Skin epidermis (tissue), 12 donors: ENCODE measurements around the gene PRDM8.
"Not testable (repeated sequence)": the region's sequence is repeated elsewhere in the genome, so short reads cannot be mapped to it uniquely, and the experiment has no call there.

Experiments used
- H3K27ac ChIP-seq, 21 experiments: fragments of 200-600 bp; sonication (generic) in 11 of 21; one replicate each; pipeline ENCODE4 v1.5.0; 2020; ENCODE audit warnings: mild to moderate bottlenecking in 3 of 21, inconsistent platforms in 2 of 21, moderate library complexity in 2 of 21
- H3K4me3 ChIP-seq, 7 experiments: fragments of 200-600 bp; sonication (generic) in 2 of 7; one replicate each; pipeline ENCODE4 v1.5.0; 2020; ENCODE audit warnings: inconsistent platforms in 2 of 7, mild to moderate bottlenecking in 2 of 7, moderate library complexity in 1 of 7

PRDM8 gene

DNA sequence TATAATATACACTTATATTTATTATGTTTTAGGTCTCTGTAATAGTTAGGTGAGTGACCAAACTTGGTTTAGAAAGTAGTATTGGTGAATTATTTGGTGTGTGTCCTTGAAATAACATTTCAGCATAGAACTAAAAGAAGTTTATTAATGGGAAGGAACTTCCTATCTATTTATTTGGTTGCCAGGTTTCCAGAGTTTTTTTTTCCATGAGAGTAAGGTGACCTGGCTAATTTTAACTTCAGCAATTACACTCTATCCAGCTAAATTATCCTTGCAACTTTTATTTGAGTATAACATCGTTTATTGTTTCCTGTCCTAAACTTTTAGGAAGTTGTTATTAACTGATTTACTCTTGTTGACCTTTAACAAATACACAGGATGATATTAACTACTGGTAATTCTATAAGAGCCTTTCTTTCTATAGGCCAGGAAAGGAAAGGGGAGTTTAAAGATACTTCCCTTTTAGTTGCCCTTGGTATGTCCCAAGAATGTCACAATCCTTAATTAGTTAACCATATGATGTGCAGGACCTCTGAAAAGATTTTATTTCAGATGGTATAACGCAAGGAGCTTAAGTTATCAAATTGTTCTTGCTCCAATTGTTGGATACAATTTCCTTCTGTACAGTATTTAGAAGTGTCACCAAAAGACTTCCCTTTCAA lies 18.9 kb downstream of the PRDM8 start:
- H3K27ac ChIP-seq, result no peak overlapping the region
- H3K4me3 ChIP-seq, result no peak overlapping the region

DNA sequence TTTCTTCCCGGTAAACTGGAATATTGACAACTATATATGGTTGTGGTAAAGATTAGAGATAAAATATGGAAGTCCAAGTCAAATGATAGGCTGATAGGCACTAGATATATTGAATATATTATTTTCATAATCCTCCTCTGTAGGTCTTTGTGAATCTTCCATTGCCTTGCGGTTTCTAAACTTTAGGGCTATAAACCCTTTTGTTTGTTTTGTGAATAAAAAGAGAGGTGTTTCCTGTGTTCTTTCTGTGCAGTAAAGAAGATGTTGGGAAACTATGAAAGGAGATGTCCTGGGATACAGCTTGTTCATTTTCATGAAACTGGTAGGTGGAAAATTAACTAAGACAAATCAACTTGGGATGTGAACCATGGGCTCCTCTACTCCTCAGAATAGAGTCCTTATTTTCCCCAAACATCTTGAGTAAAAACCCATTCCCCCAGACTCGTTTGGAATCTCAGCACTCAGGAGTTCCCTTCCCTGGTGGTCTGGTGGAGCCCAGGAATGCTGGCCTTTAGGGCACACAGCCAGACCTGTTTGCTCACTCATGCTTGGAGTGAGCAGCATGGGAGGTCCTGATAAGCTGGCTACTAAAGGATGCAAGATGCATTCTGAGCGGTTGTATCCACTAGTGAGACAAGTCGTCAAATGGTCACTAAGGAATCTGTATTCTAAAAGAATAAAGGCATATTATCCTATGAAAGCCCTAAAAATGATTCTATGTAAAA lies 22.2 kb downstream of the PRDM8 start:
- H3K27ac ChIP-seq, result no peak overlapping the region

DNA sequence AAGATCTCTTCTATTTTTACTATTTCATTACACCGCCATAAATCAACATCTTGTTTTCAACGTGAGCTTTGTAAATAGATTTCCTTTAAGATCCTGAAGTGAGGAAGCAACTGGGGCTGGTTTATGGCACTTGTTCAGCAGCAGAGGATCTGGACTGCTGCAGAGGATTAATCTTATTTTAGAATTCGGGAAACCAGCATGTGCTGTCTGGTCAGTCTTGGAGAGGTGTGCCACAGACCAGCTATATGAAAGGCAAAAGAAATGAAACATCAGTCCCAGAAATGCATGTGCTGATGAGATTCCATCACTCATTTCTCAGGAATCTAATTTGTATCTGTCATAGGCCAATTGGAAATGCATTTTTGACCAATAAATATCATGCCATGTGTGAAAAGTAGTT lies 23.4 kb downstream of the PRDM8 start:
- no peak overlapping the region for H3K4me3 ChIP-seq

More for the DNA sequence above, 22.2 kb downstream of the PRDM8 start:
- no peak overlapping the region for H3K4me3 ChIP-seq

DNA sequence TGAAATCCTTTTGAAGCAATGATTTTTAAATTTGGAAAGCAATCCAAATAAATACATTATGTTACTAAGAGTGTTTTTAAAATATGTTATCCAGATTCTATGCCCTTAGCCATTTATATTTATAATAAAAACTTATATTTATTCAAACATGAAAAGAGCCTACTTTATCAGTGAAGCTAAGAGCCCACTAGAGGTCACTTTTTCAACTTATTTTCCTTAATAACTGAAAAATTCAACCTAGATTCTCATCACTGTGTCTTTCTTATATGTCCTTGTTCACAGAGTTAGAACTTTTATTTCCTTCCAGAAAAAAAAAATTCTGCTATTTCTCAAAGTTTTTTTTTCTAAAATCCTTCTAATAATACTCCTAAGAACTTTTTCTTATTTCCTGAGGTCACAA lies 23.9 kb downstream of the PRDM8 start:
- H3K27ac ChIP-seq, result no peak overlapping the region
- no peak overlapping the region for H3K4me3 ChIP-seq

More for the DNA sequence above, 23.4 kb downstream of the PRDM8 start:
- H3K27ac ChIP-seq, result no peak overlapping the region

DNA sequence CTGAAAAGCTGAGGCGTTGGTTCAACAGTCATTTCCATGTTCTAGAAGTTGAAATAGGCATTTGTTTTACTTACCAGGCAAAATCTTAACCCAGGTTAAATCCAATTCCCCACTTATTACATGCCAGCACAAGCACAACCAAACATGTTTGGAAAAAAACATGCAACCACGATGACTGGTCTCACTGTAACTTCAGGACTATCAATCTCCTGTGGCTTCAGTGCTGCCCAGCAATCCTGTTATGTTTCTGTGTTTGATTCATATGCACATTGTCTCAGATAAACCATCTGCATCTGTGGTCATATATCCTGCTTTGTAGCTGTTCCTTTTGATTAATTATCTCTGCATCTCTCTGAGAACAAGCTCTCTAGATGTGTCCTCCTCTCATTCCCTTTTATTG lies 28.3 kb downstream of the PRDM8 start:
- no peak overlapping the region for H3K27ac ChIP-seq

DNA sequence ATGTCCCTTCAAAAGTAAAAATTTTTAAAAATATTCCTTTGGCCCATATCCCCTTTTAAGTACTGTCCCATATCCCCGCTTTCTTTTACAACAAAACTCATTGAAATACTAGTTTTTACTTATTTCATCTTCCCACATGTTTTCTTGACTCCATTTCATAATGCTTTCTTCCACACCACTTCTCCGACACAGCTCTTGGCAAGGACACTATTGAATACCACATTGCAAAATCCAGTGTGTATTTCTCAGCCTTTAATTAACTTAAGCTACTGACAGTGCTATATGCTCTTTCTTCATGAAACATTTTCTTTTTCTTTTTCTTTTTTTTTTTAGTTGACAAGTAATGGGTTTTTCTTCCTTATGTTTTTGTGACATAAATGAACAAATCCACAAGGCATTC lies 28.8 kb downstream of the PRDM8 start:
- Histone ChIP-seq H3K4me3 (no peak overlapping the region), H3K27ac (no peak overlapping the region)

More for the DNA sequence above, 28.3 kb downstream of the PRDM8 start:
- H3K4me3 ChIP-seq, result no peak overlapping the region

DNA sequence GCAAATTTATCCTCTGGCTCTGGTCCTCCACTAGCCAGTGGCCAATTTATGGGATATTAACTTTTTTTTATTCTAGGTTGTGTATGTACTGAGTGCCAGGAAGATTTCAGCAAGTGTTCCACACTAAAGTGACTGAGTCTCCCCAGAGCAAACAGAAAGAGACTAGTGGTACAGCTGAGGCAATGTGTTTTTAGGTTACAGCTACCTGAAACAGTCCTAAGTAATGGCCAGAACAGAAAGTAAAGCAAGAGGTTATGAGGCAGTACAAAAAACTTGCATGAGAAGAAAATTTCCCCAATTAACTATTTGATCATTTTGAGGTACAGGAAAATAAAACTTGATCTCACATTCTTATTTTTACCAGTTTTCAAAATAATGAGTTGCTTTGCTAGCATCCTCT lies 31.2 kb downstream of the PRDM8 start:
- Histone ChIP-seq H3K4me3 (no peak overlapping the region), H3K27ac (no peak overlapping the region)

DNA sequence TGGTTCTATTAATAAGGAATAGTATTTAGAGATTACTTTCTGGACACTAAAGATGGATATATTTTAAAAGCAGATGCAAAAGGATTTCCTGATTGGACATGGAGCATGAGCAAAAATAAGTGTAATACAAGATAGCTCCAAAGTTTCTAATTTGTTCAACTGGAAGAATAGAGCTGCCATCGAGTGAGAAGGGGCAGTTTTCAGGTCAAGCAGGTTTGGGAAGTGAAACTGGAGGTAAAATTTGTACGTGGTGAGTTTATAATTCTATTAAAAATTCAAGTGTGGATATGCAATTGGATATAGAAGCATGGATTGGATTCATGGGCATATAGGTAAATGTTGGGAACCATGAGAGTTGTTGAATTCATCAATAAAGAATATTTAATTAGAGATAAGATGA lies 31.8 kb downstream of the PRDM8 start:
- Histone ChIP-seq H3K27ac (no peak overlapping the region), H3K4me3 (no peak overlapping the region)

DNA sequence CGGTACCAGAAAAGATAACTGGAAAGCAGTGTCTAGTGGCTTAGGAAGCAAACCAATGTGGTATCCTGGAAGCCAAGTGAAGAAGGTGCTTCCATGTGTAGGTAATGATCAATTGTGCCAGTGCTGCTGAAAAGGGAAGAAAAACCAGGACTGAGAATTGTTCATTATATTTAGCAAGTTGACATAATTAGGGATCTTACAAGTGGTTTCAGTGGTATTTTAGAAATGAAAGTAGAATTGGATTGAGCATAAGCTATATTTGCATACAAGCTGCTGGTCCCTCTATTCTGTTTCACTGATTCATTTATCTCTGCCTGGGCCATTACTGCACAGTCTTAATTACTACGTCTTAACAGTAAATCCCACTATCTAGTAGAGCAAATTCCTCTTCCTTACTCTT lies 32.3 kb downstream of the PRDM8 start:
- H3K4me3 ChIP-seq, result no peak overlapping the region
- H3K27ac ChIP-seq, result no peak overlapping the region

DNA sequence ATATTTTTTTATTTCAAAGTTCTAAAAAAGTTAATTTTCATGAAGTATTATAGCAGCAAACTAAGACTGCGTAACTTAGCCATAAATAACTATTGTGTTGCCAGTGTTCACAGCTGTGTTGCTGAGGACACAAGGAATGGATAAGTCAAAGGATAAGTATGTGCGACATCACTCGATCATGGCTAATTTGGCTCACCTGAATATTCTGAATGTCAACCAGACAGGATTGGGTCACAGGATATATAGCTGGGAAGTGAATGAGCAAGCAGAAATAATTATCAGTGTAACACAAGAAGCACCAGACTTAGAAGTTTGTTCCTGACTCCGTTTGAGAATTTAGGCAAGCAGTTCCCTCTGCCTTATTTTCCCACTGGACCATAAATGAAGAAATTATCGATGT lies 33.9 kb downstream of the PRDM8 start:
- Histone ChIP-seq H3K4me3 (no peak overlapping the region), H3K27ac (no peak overlapping the region)

DNA sequence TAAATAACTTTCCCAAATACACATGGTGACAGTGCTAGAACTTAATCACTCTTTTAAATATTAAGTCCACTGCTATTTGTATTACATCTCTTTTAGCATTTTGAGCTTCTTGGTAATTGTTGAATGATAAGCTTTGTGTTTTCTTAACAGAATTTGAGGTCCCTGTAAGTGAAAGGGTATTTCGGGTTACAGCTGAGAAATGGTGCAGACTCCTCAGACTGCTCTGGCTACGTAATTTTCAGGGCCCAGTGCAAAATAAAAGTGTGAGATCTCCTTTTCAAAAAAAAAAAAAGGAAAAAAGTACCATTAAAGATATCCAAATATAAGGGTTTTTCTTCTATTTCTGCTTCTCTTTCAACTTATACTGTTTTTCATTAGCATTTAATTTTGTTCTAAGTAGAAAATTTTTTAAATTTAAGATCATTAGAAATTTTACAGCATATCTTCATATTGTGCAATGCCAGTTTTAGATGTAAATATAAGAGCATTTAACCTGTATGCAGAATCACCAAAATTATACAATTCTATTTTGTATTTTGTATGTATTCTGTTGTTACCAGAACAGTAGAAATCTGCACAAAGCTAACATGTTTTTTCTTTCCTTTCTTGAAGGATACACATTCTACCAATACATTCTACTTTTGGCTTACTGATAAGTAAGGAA lies 35.5 kb downstream of the PRDM8 start:
- Histone ChIP-seq H3K27ac (no peak overlapping the region), H3K4me3 (no peak overlapping the region)

DNA sequence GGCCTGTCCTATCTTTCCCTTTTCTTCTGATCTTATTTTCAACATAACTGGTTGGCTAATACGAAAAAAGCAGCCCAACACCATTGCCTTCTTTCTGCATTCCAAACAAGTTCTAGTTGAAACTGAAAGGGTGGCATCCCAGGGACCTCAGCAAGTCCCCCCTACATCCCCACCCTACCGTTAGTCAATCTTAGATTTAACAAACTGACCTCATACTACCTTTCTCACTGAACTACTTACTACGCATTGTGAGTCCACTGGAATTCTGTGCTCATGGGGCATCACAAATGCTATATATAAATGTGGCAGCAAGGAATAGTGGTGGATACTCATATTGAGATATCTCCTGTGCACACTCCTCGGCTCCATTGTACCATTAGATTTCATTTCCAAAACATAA lies 36.1 kb downstream of the PRDM8 start:
- H3K27ac ChIP-seq, result no peak overlapping the region
- H3K4me3 ChIP-seq, result no peak overlapping the region

DNA sequence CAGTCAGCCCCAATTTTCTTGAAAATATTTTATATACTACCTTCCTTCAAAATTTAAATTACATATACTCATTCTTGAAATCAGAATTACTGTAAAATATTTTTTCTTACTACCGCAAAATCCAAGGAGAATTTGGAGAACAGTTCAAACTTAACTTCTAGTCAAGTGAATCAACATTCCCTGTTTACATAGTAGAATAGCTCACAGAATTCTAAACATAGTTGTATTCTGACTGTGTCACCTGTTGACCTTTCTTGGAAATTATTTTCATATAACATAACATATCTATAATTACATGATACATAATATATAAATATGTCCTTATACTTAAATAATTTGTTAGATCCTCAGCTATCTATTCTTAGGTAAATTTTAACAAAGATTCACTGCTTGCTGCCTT lies 38.1 kb downstream of the PRDM8 start:
- no peak overlapping the region for H3K27ac ChIP-seq
- no peak overlapping the region for H3K4me3 ChIP-seq

DNA sequence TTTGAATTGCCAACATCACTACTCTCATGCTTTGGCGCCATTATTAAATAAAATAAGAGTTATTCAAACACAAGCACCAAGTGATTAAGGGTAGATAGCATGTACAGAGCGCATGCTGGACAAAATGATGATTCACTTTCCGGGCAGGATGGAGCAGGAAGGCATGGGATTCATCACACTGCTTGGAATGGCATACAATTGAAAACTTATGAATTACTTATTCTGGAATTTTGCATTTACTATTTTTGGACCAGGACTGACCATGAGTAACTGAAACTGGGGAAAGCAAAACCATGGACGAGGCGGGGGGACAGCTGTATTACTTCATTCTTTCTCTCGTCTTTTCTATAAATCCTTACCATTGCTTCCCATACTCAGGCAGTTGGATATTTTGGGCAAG lies 40.7 kb downstream of the PRDM8 start:
- Histone ChIP-seq H3K4me3 (no peak overlapping the region), H3K27ac (peak overlapping the region in 4 of 21 experiments; percentile 15 to 73 (median 41))

DNA sequence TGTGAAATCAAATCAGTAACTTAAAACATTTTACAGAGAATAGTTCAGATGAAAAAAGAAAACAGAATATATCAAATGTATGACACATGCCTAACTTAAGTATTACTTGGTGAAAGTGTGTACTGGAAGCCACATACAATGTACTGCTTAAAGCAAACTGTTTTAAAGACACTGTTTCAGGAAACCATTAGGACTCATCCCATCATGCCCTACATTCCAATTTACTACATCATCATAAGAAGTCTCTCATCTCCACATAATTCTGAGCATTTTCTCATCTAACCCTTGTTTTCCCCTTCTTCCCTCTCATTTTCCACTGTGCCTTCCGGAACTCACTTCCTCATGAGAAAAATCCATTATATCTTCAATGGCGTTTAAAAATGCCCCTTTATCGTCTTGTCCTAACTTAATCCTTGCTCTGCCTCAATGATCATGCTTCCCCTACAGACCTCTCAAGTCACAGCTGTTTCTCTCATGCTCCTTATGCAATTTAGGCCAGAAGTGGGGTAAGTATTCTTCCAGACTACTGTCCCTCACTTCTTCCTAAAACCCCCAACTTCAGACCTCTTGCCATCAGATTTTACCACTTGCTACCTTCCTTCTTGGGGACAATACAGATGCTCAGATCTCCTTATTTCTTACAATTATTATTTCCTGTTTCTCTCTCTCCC lies 42.3 kb downstream of the PRDM8 start:
- Histone ChIP-seq H3K27ac (no peak overlapping the region), H3K4me3 (no peak overlapping the region)

DNA sequence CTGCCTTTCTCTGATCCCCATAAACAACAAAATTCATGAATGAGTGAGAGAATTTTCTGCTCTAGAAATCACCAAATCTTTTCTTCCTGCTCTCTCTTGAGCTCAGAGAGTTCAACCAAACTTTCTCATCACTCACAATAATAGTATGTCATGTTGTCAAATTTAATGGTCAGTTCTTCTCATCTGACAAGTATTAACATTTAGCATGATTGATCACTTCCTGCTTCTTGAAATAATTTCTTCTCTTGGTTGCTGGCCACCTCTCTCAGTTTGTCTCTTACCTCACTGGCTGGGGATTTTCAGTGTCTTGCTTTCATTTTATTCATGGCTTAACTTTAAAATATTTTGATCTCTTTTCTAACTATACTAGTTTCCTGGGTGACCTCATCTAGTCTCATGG lies 43.7 kb downstream of the PRDM8 start:
- Histone ChIP-seq H3K4me3 (no peak overlapping the region), H3K27ac (no peak overlapping the region)

DNA sequence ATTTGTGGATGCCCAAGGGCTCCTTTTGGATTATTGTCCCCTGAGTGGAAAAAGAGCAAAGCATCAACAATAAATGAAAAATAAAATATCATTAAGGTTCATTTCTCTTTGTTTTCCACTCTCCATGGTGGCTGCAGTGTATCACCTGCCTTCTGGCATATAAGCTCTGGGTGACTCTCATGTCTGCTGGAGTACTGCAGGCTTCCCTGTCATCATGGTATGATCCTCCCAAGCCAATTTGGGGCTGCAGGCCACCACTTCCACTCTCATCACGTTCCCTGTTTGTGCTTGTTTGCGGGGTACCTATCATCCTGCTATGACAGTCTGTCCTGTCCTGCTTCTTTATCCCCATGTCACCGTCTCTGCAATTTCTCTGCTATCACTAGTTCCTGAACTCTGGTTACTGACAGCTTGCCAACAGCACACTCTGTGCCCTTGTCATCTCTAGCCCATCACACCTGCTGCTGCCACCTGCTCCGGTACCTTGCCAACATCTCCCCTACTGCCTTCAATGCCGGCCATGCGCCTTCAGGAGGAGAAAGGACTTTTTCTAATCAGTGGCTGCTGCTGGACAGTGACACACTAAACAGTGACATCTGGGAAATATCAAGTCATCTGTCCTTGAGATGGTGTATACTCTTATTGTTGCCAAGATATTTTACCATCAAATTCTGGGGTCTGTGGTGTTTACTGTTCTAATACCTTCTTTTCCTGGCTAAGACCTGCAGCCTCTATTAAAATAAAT lies 46.1 kb downstream of the PRDM8 start:
- H3K27ac ChIP-seq, result no peak overlapping the region
- H3K4me3 ChIP-seq, result no peak overlapping the region

DNA sequence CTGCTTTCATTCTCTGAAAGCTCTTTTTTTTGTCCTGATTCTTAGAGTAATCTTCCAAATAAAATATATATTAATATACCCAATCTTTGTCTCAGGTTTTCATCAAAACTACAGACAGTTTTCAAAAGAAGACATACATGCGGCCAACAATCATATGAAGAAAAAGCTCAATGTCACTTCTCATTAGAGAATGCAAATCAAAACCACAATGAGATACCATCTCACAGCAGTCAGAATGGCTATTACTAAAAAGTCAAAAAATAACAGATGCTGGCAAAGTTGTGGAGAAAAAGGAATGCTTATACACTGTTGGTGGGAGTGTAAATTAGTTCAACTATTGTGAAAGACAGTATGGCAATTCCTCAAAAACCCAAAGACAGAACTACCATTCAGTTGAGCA lies 50.2 kb downstream of the PRDM8 start:
- not testable (repeated sequence) for H3K4me3 ChIP-seq, H3K27ac ChIP-seq

DNA sequence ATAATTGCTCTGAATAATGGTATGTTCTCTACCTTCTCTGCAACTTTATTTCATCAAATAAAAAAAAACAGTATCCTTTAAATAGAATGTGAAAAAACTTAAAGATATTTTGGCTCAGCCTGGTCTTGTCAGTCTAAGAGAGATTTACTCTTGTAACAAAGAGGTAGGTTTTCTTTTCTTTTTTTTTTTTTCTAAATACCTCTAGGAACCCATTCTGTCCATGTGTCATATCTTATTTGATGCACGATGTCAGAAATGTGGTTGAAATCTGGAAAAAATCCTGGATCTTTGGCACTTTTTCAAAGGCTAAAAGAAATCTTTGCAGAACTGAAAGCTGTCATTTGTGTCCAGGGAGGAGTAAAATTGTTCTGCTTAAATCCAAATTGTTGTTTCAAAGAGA lies 51.8 kb downstream of the PRDM8 start:
- no peak overlapping the region for H3K27ac ChIP-seq
- no peak overlapping the region for H3K4me3 ChIP-seq

DNA sequence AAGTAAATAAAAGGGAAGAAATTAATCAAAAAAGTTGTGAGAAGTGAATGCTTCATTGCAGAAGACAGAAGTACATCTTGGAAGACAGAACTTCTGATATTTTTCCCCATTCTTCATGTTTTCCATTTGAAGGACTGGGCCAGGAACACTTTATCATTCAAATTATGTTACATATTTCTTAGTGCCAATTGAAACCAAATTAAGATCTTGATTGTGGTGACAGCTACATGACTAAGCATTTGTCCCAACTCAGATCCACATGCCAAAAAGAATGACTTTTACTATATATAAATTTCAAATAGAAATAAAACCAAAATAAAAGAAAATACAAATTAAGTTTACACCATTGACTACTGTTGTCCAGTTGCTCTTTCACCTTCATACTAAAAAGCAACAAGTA lies 55.1 kb downstream of the PRDM8 start:
- H3K27ac ChIP-seq, result no peak overlapping the region
- H3K4me3 ChIP-seq, result no peak overlapping the region
